SK-N-SH treated with all-trans-retinoic acid at 6 μM for 48 hours (cell line): ENCODE data around the gene PTPN1.

ENCODE experiments used
- PATZ1 ChIP-seq: fragments of 250-450 bp; sonication (Bioruptor Pico); IDR thresholded peaks from 2 replicates; pipeline ENCODE4 v1.8.0; 2020; ENCODE audit warnings: mild to moderate bottlenecking, moderate library complexity, borderline replicate concordance
- TOX ChIP-seq: fragments of 250-450 bp; sonication (Bioruptor Pico); IDR thresholded peaks from 2 replicates; pipeline ENCODE4 v1.8.0; 2021; ENCODE audit warnings: mild to moderate bottlenecking, moderate library complexity, borderline replicate concordance

GRCh38 chr20:50589548-50590347 lies 79.6 kb downstream of the PTPN1 start:
- TF ChIP-seq PATZ1 (CRISPR knock-in tag), result no peak
- no peak for TF ChIP-seq TOX (CRISPR knock-in tag)
